IMR-90 (cell line): Measurements from ENCODE around the gene ATOSB. TPM values are rescaled to one million over a fixed set of nuclear protein-coding genes. Genes with fewer than 3 reads are reported as not detected.

ENCODE experiments used
- ATAC-seq: fragments of 200-7000 bp; cut with Tn5 transposase; 2 replicates; pipeline ENCODE4 v1.9.1; 2020; ENCODE audit warnings: low read depth, mild to moderate bottlenecking, moderate library complexity
- BruUV-seq: library from RNA; stranded (reverse); fragments of 400-500 nt; replicated peaks from 2 replicates; lab custom pipeline; 2021; lab: Mats Ljungman, UMichigan
- CTCF ChIA-PET: fragments of 300-600 bp; formaldehyde crosslinking; extraction: SDS; loops from one replicate; lab custom pipeline; 2021; ENCODE audit warnings: antibody characterized with exemption; lab: Yijun Ruan, JAX
- POLR2A ChIA-PET: fragments of 300-600 bp; sonication (Branson Sonifier 250); formaldehyde crosslinking; loops from one replicate; lab custom pipeline; 2022; ENCODE audit warnings: antibody characterized with exemption; ENCODE audit not compliant: unreplicated experiment; lab: Charles Lee
- DNase-seq: peaks from one replicate; pipeline ENCODE4 v3.0.0; 2013
- H2AFZ ChIP-seq: replicated peaks from 2 replicates; pipeline ENCODE3; 2013; ENCODE audit warnings: low read length, mild to moderate bottlenecking; ENCODE audit not compliant: poor library complexity
- H2AK5ac ChIP-seq: 2 replicates; pipeline ENCODE4 v1.6.1; 2013; ENCODE audit warnings: low read depth, low read length, inconsistent platforms
- H2AK9ac ChIP-seq: replicated peaks from 2 replicates; pipeline ENCODE3; 2013; ENCODE audit warnings: mild to moderate bottlenecking, low read depth, low read length, moderate library complexity; ENCODE audit not compliant: poor library complexity
- H2BK120ac ChIP-seq: 2 replicates; pipeline ENCODE4 v1.6.1; 2013; ENCODE audit warnings: low read depth, low read length, inconsistent platforms
- H2BK15ac ChIP-seq: 3 replicates; pipeline ENCODE4 v1.6.1; 2013; ENCODE audit warnings: low read depth, low read length, inconsistent platforms
- H2BK20ac ChIP-seq: 2 replicates; pipeline ENCODE4 v1.6.1; 2013; ENCODE audit warnings: low read depth, mild to moderate bottlenecking, inconsistent platforms, low read length, moderate library complexity
- H2BK5ac ChIP-seq: 2 replicates; pipeline ENCODE4 v1.6.1; 2013; ENCODE audit warnings: mild to moderate bottlenecking, low read depth, low read length, inconsistent platforms; ENCODE audit not compliant: poor library complexity, severe bottlenecking
- H3K14ac ChIP-seq: replicated peaks from 2 replicates; pipeline ENCODE4 v1.6.1; 2013; ENCODE audit warnings: low read depth, low read length, inconsistent platforms
- H3K18ac ChIP-seq: 2 replicates; pipeline ENCODE4 v1.6.1; 2013; ENCODE audit warnings: low read depth, low read length, control low read depth
- H3K23ac ChIP-seq: 2 replicates; pipeline ENCODE4 v1.6.1; 2013; ENCODE audit warnings: low read depth, low read length, inconsistent platforms
- H3K27ac ChIP-seq: 2 replicates; pipeline ENCODE4 v1.5.1; 2013; ENCODE audit warnings: mild to moderate bottlenecking, control low read depth, low read length; ENCODE audit not compliant: insufficient read depth
- H3K27me3 ChIP-seq: 2 replicates; pipeline ENCODE4 v1.6.1; 2013; ENCODE audit warnings: low read length; ENCODE audit not compliant: control insufficient read depth, insufficient read depth
- H3K36me3 ChIP-seq: 2 replicates; pipeline ENCODE4 v1.6.1; 2013; ENCODE audit warnings: low read length, mixed read lengths; ENCODE audit not compliant: control insufficient read depth, insufficient read depth
- H3K4ac ChIP-seq: 2 replicates; pipeline ENCODE4 v1.6.1; 2013; ENCODE audit warnings: low read depth, low read length, inconsistent platforms
- H3K4me1 ChIP-seq: 2 replicates; pipeline ENCODE4 v1.6.1; 2013; ENCODE audit warnings: low read length, mixed read lengths; ENCODE audit not compliant: control insufficient read depth, insufficient read depth
- H3K4me2 ChIP-seq: 2 replicates; pipeline ENCODE4 v1.6.1; 2013; ENCODE audit warnings: low read depth, mild to moderate bottlenecking, control low read depth, low read length, moderate library complexity
- H3K4me3 ChIP-seq: 2 replicates; pipeline ENCODE4 v1.5.1; 2013; ENCODE audit warnings: low read depth, mild to moderate bottlenecking, control low read depth, low read length, moderate library complexity; ENCODE audit not compliant: insufficient read depth
- H3K56ac ChIP-seq: 2 replicates; pipeline ENCODE4 v1.6.1; 2013; ENCODE audit warnings: low read length, inconsistent platforms; ENCODE audit not compliant: insufficient read depth; ENCODE audit errors: extremely low read depth
- H3K79me1 ChIP-seq, 2 experiments: 2 replicates each; pipeline ENCODE4 v1.6.1; 2013; ENCODE audit warnings: low read length in 2 of 2, inconsistent platforms in 1 of 2, low read depth in 1 of 2
- H3K9ac ChIP-seq: 2 replicates; pipeline ENCODE4 v1.6.1; 2013; ENCODE audit warnings: low read depth, low read length, control low read depth
- H3K9me1 ChIP-seq: 2 replicates; pipeline ENCODE4 v1.6.1; 2013; ENCODE audit warnings: low read length, inconsistent platforms; ENCODE audit not compliant: insufficient read depth
- H3K9me3 ChIP-seq: 2 replicates; pipeline ENCODE4 v1.6.1; 2013; ENCODE audit warnings: low read length; ENCODE audit not compliant: control insufficient read depth, insufficient read depth
- H4K20me1 ChIP-seq: 2 replicates; pipeline ENCODE4 v1.6.1; 2013; ENCODE audit warnings: low read length, inconsistent platforms; ENCODE audit not compliant: insufficient read depth
- H4K5ac ChIP-seq: 2 replicates; pipeline ENCODE4 v1.6.1; 2013; ENCODE audit warnings: mild to moderate bottlenecking, low read depth, low read length, control low read depth
- H4K8ac ChIP-seq, 2 experiments: 2 replicates each; pipeline ENCODE4 v1.6.1; 2013; ENCODE audit warnings: low read depth in 2 of 2, low read length in 2 of 2, control low read depth in 1 of 2, inconsistent platforms in 1 of 2
- H4K91ac ChIP-seq: 2 replicates; pipeline ENCODE4 v1.6.1; 2013; ENCODE audit warnings: low read depth, low read length, inconsistent platforms; ENCODE audit not compliant: insufficient read depth
- BHLHE40 ChIP-seq: fragments of 150-350 bp; IDR thresholded peaks from 2 replicates; pipeline ENCODE4 v1.6.1; 2016; ENCODE audit warnings: mild to moderate bottlenecking, low read depth, low read length
- CEBPB ChIP-seq: IDR thresholded peaks from 2 replicates; pipeline ENCODE4 v1.6.1; 2012; ENCODE audit warnings: low read depth, low read length, improper control_type of control experiment
- FOS ChIP-seq: fragments of 150-350 bp; IDR thresholded peaks from 2 replicates; pipeline ENCODE4 v1.6.1; 2016; ENCODE audit warnings: low read depth, low read length
- MAFK ChIP-seq: IDR thresholded peaks from 2 replicates; pipeline ENCODE4 v1.6.1; 2012; ENCODE audit warnings: low read depth, low read length, improper control_type of control experiment
- MAZ ChIP-seq: IDR thresholded peaks from 2 replicates; pipeline ENCODE4 v1.6.1; 2012; ENCODE audit warnings: low read depth, mild to moderate bottlenecking, low read length, improper control_type of control experiment, moderate library complexity, borderline replicate concordance
- MXI1 ChIP-seq: IDR thresholded peaks from 2 replicates; pipeline ENCODE4 v1.6.1; 2012; ENCODE audit warnings: low read depth, mild to moderate bottlenecking, low read length, moderate library complexity, borderline replicate concordance
- NFE2L2 ChIP-seq: fragments of 150-350 bp; IDR thresholded peaks from 2 replicates; pipeline ENCODE4 v1.6.1; 2016; ENCODE audit warnings: low read depth, mild to moderate bottlenecking, low read length
- POLR2A ChIP-seq: IDR thresholded peaks from 2 replicates; pipeline ENCODE4 v1.6.1; 2012; ENCODE audit warnings: mild to moderate bottlenecking, low read depth, low read length
- RAD21 ChIP-seq: IDR thresholded peaks from 2 replicates; pipeline ENCODE4 v1.6.1; 2012; ENCODE audit warnings: low read length, improper control_type of control experiment
- RCOR1 ChIP-seq: IDR thresholded peaks from 2 replicates; pipeline ENCODE4 v1.6.1; 2012; ENCODE audit warnings: mild to moderate bottlenecking, low read length, improper control_type of control experiment; ENCODE audit not compliant: insufficient replicate concordance
- SMC3 ChIP-seq: fragments of 150-350 bp; IDR thresholded peaks from 2 replicates; pipeline ENCODE4 v1.6.1; 2016; ENCODE audit warnings: low read depth, mild to moderate bottlenecking, antibody characterized with exemption, low read length, moderate library complexity
- WGBS, 2 experiments: methylation state at CpG; one replicate each; pipeline versions ENCODE4 v1.1.5 to v1.1.7; 2013; ENCODE audit warnings: missing lambda C conversion rate in 2 of 2; ENCODE audit not compliant: insufficient read length in 1 of 2; ENCODE audit errors: extremely low coverage in 2 of 2; 5-methylcytosine and 5-hydroxymethylcytosine counted together
- dilution Hi-C: fragments of 300-500 bp; cut with HindIII; formaldehyde crosslinking; loops from one replicate; pipeline ENCODE4 v1.14.3; 2018; ENCODE audit warnings: low sequenced_read_pairs; ENCODE audit not compliant: unreplicated experiment
- in situ Hi-C: fragments of 300-500 bp; cut with MboI; formaldehyde crosslinking; loops from 3 replicates; pipeline ENCODE4 v1.14.3; 2019; ENCODE audit warnings: low sequenced_read_pairs, inconsistent platforms, mixed read lengths
- intact Hi-C: fragments of 100-400 bp; cut with micrococcal nuclease; formaldehyde crosslinking; loops from 2 replicates; pipeline ENCODE4 v1.10.0; 2022
- polyA plus RNA-seq, 3 experiments: library from polyadenylated mRNA; depleted of rRNA; stranded (reverse); fragments of >200 nt; gene quantifications; 2 replicates each; pipeline ENCODE4 v1.2.3, GENCODE V29; 2012; ENCODE audit warnings: low replicate concordance in 1 of 3
- total RNA-seq: library from RNA; depleted of rRNA; stranded (reverse); fragments of >200 nt; gene quantifications from 2 replicates; pipeline ENCODE4 v1.2.3, GENCODE V29; 2012
- TF ChIP-seq, protein P1 (sequence below): fragments of 150-350 bp; IDR thresholded peaks from 2 replicates; pipeline ENCODE4 v1.6.1; 2016; ENCODE audit warnings: low read depth, mild to moderate bottlenecking, low read length, moderate library complexity, borderline replicate concordance
- TF ChIP-seq, protein P2 (sequence below): conservative IDR thresholded peaks from 2 replicates; pipeline ENCODE4 v1.5.1; 2012; ENCODE audit warnings: mild to moderate bottlenecking, low read depth, low read length, improper control_type of control experiment

The ATOSB gene
- total and polyA plus RNA-seq, 2 of the 4 experiments (the other 2 are of a cell fraction) = 12.0 to 40.2 TPM

DNA sequence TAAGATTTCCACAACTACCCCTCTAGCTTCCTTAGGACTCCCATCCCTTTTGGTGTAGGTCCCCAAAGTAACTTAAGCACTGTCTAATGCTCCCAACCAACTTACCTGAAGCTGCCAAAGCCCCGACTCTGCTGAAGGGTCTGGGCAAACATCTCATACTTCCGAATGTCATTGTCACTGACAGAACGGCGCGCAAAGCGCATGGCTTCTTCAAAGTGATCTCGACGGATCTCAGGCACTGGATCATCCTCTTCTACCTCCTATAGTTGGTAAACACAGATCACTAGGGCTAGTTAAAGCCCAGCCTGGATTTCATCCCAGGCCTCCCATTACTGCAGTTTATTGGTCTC lies 58.4 kb downstream of the ATOSB start:
- dilution Hi-C loops = no loop called here
- in situ Hi-C loops = no loop called here
- no peaks in the 10 kb centered on the region for H3K27me3 ChIP-seq
- H2BK20ac ChIP-seq = no peak overlapping the region
- no peak overlapping the region for H3K4me3 ChIP-seq
- peaks cover 70% of the 10 kb centered on the region for H3K36me3 ChIP-seq
- no TSS peak for BruUV-seq
- no peak overlapping the region for H4K8ac ChIP-seq
- H4K91ac ChIP-seq = no peak overlapping the region
- H3K4me2 ChIP-seq = no peak overlapping the region
- DNase-seq (no peak), ATAC-seq (no peak)
- peaks cover 15% of the 10 kb centered on the region for H3K9me1 ChIP-seq
- ChIA-PET CTCF (no interaction called here), POLR2A (no interaction called here)
- peaks cover 37 to 44% of the 10 kb centered on the region in 2 experiments for H3K79me1 ChIP-seq
- no peak overlapping the region for H3K4ac ChIP-seq
- H2BK5ac ChIP-seq = no peak overlapping the region
- no peak overlapping the region for H2BK120ac ChIP-seq
- no peak overlapping the region for H2BK15ac ChIP-seq
- WGBS, 2 experiments = 100% methylated on average over 1 of the region's 8 CpGs; no CpG with 5 or more reads in 1 of the 2 experiments
- no peak overlapping the region for H2AK9ac ChIP-seq
- peaks cover 22% of the 10 kb centered on the region; the same call in 1 of the 2 replicates for H4K20me1 ChIP-seq
- H3K18ac ChIP-seq = no peak overlapping the region
- H4K5ac ChIP-seq = no peak overlapping the region
- no peak overlapping the region for H3K9ac ChIP-seq
- H3K9me3 ChIP-seq = no peaks in the 10 kb centered on the region
- no peak overlapping the region for H2AFZ ChIP-seq
- H3K14ac ChIP-seq = no peak overlapping the region
- H2AK5ac ChIP-seq = no peak overlapping the region
- H3K23ac ChIP-seq = no peak overlapping the region
- TF ChIP-seq RCOR1 (no peak), MAZ (no peak), RAD21 (no peak), MAFK (no peak), SMC3 (no peak), POLR2A (no peak), CEBPB (no peak), NFE2L2 (no peak), MXI1 (no peak), BHLHE40 (no peak), FOS (no peak)
- TF ChIP-seq, protein P1, sequence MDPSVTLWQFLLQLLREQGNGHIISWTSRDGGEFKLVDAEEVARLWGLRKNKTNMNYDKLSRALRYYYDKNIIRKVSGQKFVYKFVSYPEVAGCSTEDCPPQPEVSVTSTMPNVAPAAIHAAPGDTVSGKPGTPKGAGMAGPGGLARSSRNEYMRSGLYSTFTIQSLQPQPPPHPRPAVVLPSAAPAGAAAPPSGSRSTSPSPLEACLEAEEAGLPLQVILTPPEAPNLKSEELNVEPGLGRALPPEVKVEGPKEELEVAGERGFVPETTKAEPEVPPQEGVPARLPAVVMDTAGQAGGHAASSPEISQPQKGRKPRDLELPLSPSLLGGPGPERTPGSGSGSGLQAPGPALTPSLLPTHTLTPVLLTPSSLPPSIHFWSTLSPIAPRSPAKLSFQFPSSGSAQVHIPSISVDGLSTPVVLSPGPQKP = no peak
- TF ChIP-seq, protein P2, sequence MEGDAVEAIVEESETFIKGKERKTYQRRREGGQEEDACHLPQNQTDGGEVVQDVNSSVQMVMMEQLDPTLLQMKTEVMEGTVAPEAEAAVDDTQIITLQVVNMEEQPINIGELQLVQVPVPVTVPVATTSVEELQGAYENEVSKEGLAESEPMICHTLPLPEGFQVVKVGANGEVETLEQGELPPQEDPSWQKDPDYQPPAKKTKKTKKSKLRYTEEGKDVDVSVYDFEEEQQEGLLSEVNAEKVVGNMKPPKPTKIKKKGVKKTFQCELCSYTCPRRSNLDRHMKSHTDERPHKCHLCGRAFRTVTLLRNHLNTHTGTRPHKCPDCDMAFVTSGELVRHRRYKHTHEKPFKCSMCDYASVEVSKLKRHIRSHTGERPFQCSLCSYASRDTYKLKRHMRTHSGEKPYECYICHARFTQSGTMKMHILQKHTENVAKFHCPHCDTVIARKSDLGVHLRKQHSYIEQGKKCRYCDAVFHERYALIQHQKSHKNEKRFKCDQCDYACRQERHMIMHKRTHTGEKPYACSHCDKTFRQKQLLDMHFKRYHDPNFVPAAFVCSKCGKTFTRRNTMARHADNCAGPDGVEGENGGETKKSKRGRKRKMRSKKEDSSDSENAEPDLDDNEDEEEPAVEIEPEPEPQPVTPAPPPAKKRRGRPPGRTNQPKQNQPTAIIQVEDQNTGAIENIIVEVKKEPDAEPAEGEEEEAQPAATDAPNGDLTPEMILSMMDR = no peak
- no peaks in the 10 kb centered on the region for H3K4me1 ChIP-seq
- intact Hi-C loops = no loop called here
- no peak overlapping the region for H3K27ac ChIP-seq
- H3K56ac ChIP-seq = no peak overlapping the region
